ENCODE results near the gene TEX53.

The TEX53 gene

DNA sequence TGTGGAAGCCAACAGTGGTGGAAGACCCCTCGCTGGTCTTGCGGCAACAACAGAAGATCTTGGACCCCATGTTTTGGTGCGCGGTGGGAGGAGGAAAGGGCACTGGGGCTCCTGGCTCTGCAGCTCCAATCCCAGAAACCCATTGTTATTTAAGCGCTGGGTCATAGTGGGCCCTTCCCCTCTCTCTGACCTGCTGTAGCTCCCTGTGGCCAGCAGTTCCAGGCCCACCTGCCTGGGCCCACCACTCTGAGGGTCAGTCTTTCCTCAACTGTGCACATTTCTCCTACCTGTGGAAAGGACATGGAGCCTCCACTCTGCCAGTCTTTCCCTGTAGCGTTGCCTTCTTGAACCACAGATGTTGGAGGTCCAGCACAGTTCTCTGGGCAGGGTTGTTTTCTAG lies at the start of gene TEX53:
Gene TEX53 (minus strand): TSS at position 101 of the 400 bp plus-strand sequence. CDS start 31 bp downstream, at position 70.
- no peak for DNase-seq (ENCODE audit: low read depth)
- no peak within 1 kb of the TSS for H3K4me3 ChIP-seq (ENCODE audit: low read depth, low read length)
- TF ChIP-seq, protein P1, sequence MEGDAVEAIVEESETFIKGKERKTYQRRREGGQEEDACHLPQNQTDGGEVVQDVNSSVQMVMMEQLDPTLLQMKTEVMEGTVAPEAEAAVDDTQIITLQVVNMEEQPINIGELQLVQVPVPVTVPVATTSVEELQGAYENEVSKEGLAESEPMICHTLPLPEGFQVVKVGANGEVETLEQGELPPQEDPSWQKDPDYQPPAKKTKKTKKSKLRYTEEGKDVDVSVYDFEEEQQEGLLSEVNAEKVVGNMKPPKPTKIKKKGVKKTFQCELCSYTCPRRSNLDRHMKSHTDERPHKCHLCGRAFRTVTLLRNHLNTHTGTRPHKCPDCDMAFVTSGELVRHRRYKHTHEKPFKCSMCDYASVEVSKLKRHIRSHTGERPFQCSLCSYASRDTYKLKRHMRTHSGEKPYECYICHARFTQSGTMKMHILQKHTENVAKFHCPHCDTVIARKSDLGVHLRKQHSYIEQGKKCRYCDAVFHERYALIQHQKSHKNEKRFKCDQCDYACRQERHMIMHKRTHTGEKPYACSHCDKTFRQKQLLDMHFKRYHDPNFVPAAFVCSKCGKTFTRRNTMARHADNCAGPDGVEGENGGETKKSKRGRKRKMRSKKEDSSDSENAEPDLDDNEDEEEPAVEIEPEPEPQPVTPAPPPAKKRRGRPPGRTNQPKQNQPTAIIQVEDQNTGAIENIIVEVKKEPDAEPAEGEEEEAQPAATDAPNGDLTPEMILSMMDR (conservative IDR thresholded peaks at IDR 0.05; ENCODE audit: low read depth, low read length): no peak

DNA sequence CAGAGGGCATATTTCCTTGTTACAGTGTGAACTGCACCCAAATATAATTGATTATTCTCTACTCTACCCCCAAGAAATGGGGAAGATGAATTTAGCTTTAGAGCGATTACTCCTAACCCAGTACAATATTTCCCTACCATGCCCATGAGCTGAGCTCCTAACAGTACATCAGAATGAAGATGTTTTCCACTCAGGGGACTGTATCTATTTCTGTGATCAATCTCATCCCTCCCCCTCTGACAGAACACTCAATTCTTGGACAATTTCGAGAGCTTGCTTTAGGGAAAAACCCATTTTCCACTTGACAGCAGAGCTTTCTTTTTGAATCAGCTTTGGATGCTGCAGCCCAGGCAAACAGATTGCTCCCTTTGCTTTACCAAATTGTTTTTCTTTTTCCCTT lies 49.1 kb upstream of the TEX53 start:
- no peak for DNase-seq (ENCODE audit: low read depth)
- H3K4me3 ChIP-seq (ENCODE audit: low read depth, low read length): no peak overlapping the region
- TF ChIP-seq, protein P1 (conservative IDR thresholded peaks at IDR 0.05; ENCODE audit: low read depth, low read length): no peak

DNA sequence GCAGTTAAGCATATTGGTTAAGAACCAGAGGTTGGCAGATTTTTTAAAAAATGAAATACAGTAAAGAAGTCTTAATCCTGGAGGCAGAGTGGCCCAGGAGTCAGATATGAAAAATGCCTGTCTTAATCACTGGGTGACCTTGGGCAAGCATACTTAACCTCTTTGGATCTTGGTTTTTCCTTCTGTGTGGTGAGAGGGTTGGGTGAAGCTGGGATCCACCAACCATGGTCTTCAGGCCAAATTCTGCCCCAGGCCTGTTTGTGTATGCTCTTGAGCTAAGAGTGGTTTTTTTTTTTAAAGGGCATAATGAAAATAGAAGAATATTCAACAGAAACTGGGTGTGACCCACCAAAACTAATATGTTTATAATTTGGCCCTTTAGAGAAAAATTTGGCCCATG lies 44.4 kb upstream of the TEX53 start:
- TF ChIP-seq, protein P1 (conservative IDR thresholded peaks at IDR 0.05; ENCODE audit: low read depth, low read length): no peak
- no peak overlapping the region for H3K4me3 ChIP-seq (ENCODE audit: low read depth, low read length)
- no peak for DNase-seq (ENCODE audit: low read depth)

DNA sequence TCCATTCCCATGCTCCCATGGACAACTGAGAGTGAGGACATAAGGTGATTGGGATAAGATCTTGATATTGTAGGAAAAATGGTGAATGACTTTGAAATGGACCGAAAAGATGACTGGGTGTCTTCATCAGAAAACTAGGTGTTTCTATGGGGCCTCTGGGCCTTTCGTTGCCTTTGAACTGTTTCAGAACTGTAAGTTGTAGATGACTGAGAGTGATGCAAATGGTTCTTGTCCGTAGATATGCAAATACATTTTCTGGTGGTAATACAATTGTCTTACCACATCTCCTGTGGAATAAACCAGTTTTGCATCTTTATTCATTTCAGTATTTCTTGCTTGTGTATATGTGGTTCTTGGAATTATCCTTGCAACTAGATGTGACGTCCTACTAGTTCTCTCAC lies 40.3 kb upstream of the TEX53 start:
- DNase-seq (ENCODE audit: low read depth): no peak
- TF ChIP-seq, protein P1 (conservative IDR thresholded peaks at IDR 0.05; ENCODE audit: low read depth, low read length): no peak
- no peak overlapping the region for H3K4me3 ChIP-seq (ENCODE audit: low read depth, low read length)

DNA sequence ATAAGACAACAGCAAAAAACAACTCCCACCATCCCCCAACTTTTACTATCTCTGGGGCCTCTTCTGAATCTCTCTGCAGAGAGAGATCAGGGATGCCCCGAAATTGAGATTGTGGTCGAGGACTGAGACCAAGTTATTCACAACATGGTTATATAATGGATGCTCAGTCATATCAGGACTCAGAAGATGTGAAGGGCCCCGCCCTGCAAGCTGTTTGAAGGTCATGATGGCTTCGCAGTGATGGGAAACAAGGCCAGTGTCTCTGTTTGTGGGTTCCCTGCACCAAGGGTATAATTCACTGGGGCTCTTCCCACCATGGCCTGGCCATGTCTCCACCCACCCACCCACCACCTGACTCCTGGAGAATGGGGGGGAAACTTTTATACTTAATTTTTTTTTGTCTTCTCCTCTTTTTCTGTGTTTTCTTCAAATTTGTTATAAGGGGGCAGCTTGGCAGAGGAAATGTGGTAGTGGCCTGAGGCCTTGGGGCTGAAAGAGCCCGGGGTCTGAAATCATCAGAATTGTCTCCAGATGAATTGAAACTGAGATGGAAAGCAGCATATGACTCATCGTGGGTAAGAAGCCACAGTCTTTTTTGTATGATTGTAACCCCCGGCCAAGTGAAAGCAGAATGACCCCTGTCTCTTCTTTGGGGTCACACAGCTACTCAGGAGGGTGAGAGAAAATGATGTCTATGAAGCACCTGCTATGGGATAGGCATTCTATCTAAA lies 39.4 kb upstream of the TEX53 start:
- peak; percentile 34 for DNase-seq (ENCODE audit: low read depth)
- H3K4me3 ChIP-seq (ENCODE audit: low read depth, low read length): no peak overlapping the region
- TF ChIP-seq, protein P1 (conservative IDR thresholded peaks at IDR 0.05; ENCODE audit: low read depth, low read length): no peak

DNA sequence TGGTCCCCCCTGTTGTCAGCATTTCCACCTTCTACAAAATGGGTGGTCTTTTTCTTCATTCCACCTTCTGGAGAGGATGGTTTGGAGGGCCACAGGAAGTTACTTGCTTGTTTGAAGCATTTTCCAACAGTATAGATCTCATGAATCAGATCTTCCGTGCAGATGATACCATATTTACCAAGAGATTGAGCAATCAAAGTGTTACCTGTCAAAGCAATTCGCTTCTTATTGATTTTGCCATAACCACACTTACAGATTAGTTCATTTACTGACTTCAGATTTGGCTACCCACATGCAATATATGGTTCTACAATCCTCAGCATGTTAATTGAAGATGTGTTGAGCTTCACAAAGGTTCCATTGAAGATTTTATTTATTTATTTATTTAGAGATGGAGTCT lies 38.3 kb upstream of the TEX53 start:
- TF ChIP-seq, protein P1 (conservative IDR thresholded peaks at IDR 0.05; ENCODE audit: low read depth, low read length): no peak
- no peak for DNase-seq (ENCODE audit: low read depth)
- H3K4me3 ChIP-seq (ENCODE audit: low read depth, low read length): no peak overlapping the region

DNA sequence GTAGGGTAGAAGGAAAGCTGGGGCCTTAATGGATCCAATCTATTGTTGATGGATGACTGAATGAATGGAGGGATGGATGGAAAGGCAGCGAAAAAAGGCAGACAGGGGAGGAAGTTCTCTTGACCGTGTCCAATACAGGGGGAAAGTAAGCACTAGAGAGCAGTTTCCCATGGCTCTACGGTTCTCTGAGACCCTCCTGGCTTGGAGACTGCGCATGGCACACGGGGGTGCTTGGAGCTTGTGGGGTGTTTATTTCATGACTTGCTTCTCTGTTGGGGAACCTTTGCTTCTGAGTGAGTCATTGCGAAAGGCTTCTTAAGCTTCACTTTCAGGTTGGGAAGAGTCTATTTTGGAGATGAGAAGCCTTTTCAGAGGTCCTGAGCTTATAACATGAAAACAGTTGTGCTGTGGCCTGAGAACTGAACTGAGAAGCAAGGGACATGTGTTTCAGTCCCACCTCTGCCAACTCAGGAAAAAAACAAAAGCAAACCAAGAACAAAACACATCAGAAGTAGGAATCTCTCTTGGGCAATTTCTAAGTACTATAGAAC lies 37.2 kb upstream of the TEX53 start:
- no peak overlapping the region for H3K4me3 ChIP-seq (ENCODE audit: low read depth, low read length)
- TF ChIP-seq, protein P1 (conservative IDR thresholded peaks at IDR 0.05; ENCODE audit: low read depth, low read length): no peak
- peak; percentile 23 for DNase-seq (ENCODE audit: low read depth)

Measured in choroid plexus epithelial cell (primary cell).